GM19395 (cell line): ENCODE measurements around the gene ATP1A1.
A peak's percentile ranks its signal among the peaks of the same experiment; 100 is the strongest.

Experiments
- ATAC-seq: cut with Tn5 transposase; IDR thresholded peaks from one replicate; pipeline ENCODE4 v1.9.1; 2021; ENCODE audit warnings: mild to moderate bottlenecking, moderate library complexity; ENCODE audit not compliant: unreplicated experiment

Gene ATP1A1

DNA sequence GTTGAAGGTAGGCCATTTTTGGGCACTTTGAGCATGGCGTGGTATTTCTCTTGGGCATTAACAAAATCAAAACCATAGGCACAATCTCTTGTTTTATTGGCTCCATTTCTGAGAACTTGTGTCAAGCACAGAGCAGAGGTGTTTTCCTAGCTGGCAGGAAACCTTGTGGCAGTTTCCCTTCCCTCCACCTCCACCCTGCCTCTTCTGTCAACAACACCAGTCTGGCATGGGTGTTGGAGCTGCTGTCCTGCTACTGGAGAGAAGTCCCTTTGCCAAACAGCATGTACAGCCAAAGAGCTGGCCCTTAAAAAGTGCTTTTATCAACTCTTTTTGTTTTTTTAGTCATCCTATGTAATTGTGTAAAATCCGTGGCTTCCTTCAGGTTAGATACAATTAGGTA is 16.0 kb downstream of the ATP1A1 start:
- no peak for ATAC-seq

DNA sequence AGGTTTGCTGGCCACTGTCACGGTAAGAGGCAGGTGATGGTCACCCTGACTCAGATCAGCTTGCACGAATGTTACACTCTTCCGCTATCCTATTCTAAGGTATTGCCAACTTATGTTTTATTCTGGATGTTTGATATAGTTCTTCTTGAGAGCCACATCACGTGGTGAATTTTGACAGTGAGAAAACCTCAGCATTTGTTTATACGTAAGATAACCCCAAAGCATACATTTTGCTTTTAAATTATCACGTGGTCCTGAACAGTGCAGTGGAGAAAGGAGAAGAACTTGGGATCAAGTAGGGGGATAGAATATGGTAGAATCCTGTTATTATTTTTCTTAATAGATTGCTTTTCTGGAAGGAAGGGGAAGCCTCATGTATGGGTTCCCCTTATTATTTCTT is 16.6 kb downstream of the ATP1A1 start:
- ATAC-seq, result peak; percentile 7

DNA sequence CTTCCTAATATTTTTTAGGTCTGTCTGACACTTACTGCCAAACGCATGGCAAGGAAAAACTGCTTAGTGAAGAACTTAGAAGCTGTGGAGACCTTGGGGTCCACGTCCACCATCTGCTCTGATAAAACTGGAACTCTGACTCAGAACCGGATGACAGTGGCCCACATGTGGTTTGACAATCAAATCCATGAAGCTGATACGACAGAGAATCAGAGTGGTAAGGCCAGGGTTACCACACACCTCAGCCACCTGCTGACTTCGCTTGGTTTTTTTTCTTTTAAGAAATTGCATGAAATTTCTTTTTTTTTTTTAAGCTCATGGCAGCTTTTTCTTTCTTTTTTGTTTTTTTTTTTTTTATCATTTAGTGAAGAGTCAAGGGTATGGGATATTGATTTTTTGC is 17.2 kb downstream of the ATP1A1 start:
- peak; percentile 71 for ATAC-seq

DNA sequence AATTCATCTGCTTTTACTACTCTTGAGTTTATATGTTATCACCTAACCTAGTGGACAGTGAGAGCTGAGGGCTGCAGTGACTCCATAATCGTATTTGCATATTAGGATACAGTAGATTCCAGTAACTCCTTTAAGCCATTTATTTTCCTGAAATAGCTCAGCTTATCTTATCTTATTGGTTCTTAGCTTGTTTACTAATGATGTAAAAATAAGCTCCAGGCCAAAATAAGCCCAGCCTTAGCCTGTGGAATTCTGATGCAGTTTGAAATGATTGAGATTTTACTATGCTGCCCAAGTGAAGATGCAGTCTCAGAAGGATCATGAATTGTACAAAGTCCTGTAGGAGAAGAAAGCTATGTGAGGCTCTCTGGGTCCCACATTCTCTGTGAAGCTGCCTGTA is 18.1 kb downstream of the ATP1A1 start:
- ATAC-seq, result no peak

DNA sequence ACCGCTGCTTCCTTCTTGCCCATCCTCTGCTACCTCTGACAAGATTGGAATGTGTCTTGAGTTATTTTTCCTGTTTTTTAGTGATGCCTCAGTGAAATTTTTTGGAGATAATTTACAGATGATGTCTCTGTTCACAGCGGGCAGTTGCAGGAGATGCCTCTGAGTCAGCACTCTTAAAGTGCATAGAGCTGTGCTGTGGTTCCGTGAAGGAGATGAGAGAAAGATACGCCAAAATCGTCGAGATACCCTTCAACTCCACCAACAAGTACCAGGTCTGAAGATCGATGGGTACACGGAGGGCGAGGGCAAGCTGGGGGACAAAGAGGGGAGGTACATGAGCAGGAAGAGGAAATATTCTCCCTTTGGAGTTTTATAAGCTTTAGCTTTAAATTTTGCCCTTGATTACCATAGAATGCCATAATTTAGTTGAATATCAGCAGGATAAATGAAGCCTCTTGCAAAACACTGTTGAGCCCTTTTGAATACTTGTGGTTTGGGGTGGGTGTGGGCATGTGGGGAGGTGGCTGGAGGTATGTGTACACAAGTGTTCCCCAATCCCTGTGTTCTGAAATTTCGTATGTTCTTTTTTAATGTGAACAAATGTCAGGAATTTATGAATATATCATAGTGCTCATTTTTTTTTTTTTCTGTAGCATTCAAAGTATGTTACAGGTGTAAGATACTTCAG is 19.8 kb downstream of the ATP1A1 start:
- ATAC-seq, result no peak

DNA sequence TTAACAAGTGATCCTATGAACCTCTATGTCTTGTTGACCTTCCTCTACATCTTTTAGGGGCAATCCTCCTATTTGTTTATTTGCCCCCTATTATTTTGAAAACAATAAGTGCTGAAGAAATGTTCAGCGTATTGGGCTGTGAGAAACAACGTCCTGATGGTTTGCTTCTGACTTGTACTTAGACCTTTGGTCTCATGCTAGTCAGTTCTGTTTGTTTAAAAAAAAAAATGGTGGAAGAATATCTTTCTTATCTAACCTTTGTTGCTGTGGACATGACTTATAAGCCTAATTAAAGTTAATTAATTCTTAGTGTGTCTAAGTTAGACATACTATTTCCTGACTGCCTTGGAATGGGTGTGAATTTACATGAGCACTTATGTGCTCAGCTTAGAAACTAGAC is 20.7 kb downstream of the ATP1A1 start:
- ATAC-seq, result no peak

DNA sequence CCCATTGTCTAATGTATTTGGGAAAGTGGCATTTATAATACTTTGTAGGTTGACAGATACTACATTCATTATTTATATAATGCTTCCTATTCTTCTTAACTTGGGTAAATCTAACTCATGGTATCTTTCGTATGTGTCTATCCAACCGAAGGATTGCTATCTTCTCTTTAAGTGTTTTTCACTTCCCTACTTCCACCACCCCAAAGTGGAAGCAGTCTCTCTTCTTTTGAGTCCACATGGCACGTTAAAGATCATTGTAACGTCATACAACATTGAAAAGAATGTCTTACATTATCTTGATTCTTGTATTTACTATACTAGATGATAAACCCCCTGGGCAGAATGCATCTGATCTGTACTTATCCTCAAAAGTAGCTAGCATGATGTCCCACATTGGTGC is 21.2 kb downstream of the ATP1A1 start:
- ATAC-seq, result no peak

DNA sequence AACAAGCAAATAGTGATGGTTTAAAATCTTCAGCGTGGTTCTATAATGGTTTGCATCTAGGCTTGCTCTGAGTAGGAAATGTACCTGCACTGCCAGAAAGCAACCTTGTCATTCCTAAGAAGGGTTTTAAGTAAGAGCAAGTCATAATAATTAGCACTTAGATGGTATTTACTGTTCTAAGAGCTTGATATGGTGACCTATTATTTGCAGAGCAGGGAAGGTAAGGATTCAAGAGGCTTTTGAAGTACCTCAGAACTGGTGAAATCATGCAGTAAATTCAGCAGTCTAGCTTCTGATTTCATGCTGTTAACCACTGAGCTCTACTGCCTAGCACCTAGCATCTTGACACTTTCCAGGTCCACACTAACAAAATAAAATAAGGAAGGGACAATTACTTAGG is 23.7 kb downstream of the ATP1A1 start:
- ATAC-seq, result no peak

DNA sequence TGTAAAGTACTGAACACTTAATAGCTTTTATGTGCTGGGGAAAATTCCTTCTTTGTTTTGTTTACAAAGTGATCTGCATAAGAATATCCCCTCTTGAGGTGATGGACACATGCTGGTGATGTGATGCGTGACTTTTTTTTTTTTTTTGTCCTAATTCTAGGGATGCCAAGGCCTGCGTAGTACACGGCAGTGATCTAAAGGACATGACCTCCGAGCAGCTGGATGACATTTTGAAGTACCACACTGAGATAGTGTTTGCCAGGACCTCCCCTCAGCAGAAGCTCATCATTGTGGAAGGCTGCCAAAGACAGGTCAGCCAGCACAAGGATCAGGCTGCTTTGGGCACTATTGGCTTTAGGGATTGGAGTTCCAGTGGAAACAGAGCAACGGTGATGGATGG is 24.7 kb downstream of the ATP1A1 start:
- no peak for ATAC-seq

DNA sequence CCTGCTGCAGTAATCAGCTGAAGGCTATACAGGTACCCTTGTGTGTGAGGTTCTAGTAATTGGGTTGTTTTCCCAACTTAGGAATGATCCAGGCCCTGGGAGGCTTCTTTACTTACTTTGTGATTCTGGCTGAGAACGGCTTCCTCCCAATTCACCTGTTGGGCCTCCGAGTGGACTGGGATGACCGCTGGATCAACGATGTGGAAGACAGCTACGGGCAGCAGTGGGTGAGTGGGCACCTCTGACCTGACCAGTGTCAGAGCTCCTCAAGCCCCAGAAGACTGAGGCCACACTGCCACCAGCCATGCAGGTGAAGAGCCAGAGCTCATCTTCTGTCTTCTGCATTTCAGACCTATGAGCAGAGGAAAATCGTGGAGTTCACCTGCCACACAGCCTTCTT is 27.7 kb downstream of the ATP1A1 start:
- no peak for ATAC-seq

DNA sequence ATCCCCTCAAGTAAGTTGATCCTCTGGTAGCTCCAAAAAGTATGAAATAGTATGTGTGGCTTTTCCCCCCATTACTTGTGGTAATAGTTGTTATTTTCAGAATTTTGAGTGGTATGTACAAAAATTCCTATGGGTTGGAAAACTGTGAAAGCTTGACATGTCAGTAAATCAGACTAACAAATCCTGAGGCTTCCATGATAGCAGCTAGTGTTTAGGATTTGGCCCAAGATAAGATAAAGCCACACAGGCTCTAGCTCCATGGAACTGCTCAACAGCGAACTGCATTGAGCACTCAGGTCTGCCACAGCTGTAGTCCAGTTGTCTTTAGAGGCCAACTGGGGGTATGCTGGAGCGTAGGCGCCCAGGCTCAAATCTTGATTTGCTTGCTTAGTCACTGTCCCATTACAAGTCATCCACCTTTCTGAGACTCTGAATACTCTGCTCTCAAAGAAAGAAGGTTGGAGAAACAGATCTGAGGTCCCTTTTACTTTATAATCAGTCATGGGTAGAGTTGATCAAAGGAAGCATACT is 28.7 kb downstream of the ATP1A1 start:
- ATAC-seq, result no peak

DNA sequence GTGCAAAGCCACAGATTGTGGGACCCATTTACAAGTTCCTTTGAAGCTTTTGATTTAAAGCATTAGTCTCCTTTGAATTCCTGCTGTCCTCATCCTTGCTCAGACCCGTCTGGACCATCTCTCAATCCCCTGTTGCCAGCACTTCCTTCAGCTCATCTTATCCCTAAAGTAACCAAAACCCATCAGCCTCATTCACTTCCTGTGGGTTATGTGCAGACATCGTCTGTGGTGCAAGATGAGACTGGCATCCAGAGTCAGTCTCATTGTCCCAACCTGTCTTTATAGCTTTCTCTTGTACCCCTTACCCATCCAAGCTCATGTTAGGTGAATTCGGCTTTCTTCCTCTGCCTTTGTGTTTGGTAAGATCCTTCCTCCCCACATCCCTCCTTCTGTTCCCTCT is 29.3 kb downstream of the ATP1A1 start:
- ATAC-seq, result no peak

DNA sequence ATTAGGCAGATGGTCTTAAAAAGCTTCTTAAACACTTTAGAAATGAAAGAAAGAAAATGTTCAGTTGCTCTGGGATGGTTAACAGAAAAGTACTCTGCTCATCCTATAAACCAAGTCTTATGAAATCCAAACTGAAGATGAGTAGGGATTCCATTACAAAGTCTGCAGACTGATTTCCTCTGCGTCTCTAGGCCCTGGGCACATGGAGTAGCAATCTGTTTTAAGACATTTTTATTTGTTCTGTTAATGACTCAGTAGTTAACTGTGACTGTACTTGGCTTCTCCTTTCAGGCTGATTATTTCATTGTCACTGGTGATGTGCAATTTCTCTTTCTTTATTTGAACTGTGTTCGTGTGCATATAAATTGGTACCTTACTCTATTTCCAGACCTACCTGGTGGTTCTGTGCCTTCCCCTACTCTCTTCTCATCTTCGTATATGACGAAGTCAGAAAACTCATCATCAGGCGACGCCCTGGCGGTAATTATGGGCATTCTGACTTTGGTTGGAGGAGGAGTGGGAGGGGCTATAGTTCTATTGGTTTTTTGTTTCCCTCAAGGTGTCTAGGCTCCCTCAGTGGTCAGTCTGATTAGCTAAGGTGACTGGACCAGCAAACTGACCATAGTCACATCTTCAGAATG is 30.6 kb downstream of the ATP1A1 start:
- no peak for ATAC-seq

DNA sequence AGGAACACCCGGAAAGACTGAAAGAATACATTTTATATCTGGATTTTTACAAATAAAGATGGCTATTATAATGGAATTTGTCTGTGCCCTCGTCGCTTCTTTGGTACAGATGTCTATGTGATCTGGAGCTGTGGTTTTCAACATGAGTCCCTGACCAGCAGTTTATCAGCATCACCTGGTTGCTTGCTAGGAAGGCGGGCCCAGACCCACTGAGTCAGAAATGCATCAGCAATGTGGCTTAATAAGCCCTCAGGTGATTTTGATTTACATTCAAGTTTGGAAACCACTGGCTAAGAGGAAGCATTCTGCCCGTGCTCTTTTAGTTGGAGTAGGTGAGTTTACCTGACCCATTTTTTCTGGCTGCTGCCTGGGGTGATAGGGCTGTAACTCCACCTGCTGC is 31.7 kb downstream of the ATP1A1 start:
- no peak for ATAC-seq

DNA sequence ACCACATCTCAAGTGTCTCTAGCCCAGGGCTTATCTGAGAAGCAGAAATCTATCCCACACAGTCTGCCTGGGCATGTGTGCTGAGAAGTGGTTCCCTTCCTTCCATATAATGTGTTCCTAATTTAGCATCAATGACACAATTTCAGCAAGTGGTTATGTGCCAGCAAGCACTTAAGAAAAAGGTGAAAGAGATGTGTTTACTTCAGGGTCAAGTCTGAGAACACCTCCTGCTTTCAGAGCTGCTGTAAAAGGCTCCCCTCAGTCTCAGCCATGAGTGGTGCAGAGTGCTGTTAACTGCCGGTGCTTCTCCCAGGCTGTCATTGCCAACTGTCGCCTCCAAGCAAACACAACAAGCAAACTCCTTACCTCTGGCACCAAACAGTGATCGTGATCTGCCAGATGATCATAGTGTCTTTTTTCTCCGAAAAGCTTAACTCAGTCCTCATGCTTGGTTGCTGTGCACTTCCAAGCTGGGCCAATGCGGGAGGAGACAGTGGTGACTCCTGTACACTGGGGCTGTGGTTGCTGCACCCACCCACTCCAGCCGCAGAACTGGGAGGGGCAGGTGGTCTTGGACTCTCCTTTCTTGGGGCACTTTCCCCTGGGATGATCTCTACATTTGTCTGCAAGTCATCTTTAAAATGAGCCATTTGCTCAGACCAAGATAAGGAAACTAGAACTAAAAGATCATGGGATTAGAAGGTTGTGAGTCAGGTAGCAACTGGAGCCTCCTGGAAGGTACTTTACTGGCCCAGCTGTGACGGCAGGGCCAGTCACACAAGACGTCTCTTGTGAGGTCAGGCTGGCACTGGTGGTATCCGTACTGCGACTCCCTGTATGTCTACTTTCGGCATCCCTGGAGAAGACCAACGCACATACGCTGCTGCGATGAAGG is 32.4 kb downstream of the ATP1A1 start:
- no peak for ATAC-seq

DNA sequence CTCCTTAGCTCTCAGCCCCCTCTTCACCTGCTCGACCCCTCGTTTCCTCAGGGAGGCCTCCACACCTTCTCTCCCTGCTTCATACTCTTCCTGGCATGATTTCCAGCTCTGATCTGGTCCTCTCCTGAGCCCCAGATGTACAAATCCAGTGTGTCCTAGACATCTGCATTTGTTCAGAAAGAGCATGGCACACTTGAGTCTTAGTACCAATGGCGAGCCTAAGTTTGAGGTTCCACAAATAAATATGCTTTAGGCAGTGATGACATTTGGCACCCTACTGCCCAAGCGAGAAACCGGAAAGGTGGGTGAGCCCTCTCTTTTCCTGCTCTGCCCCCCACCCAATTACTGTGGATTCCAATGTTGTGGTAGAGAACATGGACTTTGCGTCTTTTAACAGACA is 34.0 kb downstream of the ATP1A1 start:
- no peak for ATAC-seq

DNA sequence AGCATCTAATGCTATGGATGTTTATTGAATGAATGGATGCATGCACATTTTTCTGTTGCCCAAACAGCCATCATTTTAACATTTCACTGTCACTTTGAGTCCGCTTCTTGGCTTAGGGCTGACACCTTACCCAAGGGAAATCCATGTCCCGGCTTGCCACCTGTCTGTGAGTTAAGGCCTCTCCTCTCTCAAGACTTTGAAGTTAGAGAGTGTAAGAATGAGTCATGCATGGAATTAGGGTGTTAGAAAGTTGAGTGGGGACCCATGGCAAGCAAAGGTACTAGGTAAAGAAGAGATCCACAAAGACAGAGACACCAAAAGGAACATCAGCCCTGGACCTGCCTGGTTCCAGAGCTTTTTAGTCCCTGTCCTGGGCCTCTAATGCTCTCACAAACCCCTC is 35.1 kb downstream of the ATP1A1 start:
- no peak for ATAC-seq

DNA sequence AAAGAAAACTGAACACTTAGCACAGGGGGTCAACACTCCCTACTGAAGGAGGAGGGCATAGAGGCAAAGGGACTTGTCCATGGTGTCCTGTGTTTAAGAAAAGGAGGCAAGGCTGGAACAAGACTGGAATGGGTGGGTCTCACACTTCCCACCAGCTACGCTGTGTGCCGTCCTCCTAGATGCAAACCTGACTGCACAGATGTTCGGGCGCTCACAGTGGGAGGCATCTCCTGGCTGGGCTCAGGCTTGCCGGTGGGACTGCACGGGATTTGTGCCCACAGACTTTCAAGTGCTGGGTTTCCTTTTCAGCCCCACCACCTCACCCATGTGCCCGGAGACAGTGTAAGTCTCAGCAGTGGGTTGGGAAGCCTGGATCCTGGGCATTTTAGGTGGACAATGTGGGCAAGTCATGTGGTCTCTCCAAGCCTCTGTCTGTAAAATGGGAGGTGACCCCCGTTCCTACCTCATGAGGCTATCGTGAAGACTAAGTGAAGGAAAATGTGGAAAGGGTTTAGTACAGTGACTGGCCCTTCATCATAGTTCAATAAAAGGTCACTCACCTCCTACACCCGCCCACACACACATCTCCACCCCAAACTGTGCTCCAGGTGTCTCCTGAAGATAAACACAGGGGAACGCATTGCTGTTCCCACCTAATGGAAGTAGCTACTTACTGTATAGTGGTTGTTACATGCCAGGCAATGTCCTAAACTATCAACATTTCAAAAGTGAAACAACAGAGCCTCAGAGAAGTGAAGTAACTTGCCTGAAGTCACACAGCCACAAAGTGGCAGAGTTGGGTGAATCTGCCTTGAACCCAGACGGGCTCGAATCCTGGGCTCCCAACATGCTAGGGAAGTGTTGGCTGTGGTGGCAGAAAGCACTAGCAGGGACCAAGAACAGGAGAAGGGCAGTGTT is 36.0 kb downstream of the ATP1A1 start:
- no peak for ATAC-seq

DNA sequence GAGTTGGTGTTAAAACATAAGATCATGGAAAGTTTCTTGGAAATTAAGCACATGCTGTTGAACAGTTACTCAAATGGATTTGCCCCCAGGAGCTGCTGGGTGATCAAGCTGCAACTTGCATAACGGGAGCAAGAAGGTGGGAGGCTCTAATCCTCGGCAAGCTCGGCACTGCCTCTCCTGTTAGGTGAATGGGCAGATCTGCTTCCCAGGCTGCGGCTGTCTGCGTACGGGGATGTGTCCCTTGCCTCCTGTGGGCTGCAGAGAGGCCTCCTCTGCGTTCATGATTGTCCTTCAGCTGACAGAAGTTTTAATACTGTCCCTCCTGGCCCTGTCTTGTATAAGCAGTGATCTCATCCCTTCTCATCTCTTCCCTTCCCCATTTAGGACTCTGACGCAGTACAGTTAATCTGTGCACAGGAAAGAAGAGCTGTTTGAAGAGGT is 36.7 kb downstream of the ATP1A1 start:
- ATAC-seq, result no peak

DNA sequence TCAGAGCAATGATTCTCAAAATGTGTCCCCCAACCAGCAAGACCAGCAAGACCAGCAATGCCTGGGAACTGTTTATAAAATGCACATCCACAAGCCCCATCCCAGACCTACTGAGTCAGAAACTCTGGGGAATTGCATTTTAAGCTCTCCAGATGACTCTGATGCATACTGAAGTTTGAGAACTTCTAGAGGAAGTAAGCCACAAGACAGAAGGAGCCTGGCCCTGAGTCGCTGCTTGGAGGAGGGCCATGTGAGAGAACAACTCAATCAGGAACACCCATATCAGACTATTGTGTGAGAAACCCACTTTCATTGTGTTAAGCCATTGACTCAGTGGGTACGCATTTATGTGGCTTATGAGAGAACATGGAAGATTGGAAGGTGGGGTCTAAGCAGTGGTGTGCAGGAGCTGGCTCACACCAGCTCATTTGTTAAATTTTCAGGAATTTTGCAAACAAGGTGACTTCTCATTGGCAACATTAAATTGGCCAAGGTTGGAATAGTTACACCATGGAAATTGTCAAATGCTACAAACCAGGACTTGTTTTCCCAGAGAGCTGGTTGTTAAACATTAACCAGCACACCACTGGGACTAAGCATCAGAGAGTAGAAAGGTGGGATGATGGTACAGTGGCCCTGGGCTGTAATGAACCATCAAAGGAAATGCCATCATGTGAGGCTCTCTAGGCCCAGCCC is 38.9 kb downstream of the ATP1A1 start:
- no peak for ATAC-seq
